GM23338 (cell line): ENCODE data around the gene GALNT7. TPM values are rescaled to one million over a fixed set of nuclear protein-coding genes. Genes with fewer than 3 reads are reported as not detected.

Experiments used
- ATAC-seq: fragments of 200-7000 bp; cut with Tn5 transposase; 3 replicates; pipeline ENCODE4 v1.9.1; 2020
- DNase-seq: peaks from one replicate; pipeline ENCODE4 v3.0.0-alpha.2; 2015; ENCODE audit warnings: low spot score
- H2AFZ ChIP-seq: fragments of 200-600 bp; sonication (generic); 2 replicates; pipeline ENCODE4 v1.8.0; 2016; ENCODE audit warnings: antibody characterized with exemption, mild to moderate bottlenecking, moderate library complexity
- H3F3A ChIP-seq: fragments of 200-600 bp; sonication (generic); replicated peaks from 2 replicates; pipeline ENCODE4 v1.8.0; 2017; ENCODE audit warnings: antibody characterized with exemption, mixed run types, low read depth
- H3K27ac ChIP-seq: fragments of 200-600 bp; sonication (generic); 2 replicates; pipeline ENCODE4 v1.6.1; 2016; ENCODE audit warnings: low read depth
- H3K27me3 ChIP-seq: fragments of 200-600 bp; sonication (generic); 2 replicates; pipeline ENCODE4 v1.8.0; 2016; ENCODE audit warnings: mild to moderate bottlenecking, mixed run types, moderate library complexity; ENCODE audit not compliant: insufficient read depth
- H3K36me3 ChIP-seq: fragments of 200-600 bp; sonication (generic); 2 replicates; pipeline ENCODE4 v1.8.0; 2016; ENCODE audit warnings: mild to moderate bottlenecking; ENCODE audit not compliant: insufficient read depth
- H3K4me1 ChIP-seq: fragments of 200-600 bp; sonication (generic); 2 replicates; pipeline ENCODE4 v1.8.0; 2016; ENCODE audit warnings: mild to moderate bottlenecking, moderate library complexity; ENCODE audit not compliant: insufficient read depth
- H3K4me2 ChIP-seq: fragments of 200-600 bp; sonication (generic); 2 replicates; pipeline ENCODE4 v1.7.1; 2017; ENCODE audit warnings: mixed run types
- H3K4me3 ChIP-seq: fragments of 200-600 bp; sonication (generic); 2 replicates; pipeline ENCODE4 v1.6.1; 2016; ENCODE audit warnings: mixed run types
- H3K79me2 ChIP-seq: fragments of 200-600 bp; sonication (generic); replicated peaks from 2 replicates; pipeline ENCODE4 v1.8.0; 2017; ENCODE audit warnings: mild to moderate bottlenecking; ENCODE audit not compliant: insufficient read depth
- H3K9me2 ChIP-seq: fragments of 200-600 bp; sonication (generic); 2 replicates; pipeline ENCODE4 v1.8.0; 2017; ENCODE audit not compliant: insufficient read depth
- H4K20me1 ChIP-seq: fragments of 200-600 bp; sonication (generic); replicated peaks from 2 replicates; pipeline ENCODE4 v1.8.0; 2017; ENCODE audit warnings: mild to moderate bottlenecking; ENCODE audit not compliant: insufficient read depth
- H3K27ac Mint-ChIP-seq: 2 replicates; pipeline ENCODE4 v1.8.0; 2020; ENCODE audit warnings: inconsistent platforms, mild to moderate bottlenecking, moderate library complexity, mixed read lengths
- H3K27me3 Mint-ChIP-seq: 3 replicates; pipeline ENCODE4 v1.8.0; 2022; ENCODE audit warnings: low read depth, mild to moderate bottlenecking, moderate library complexity, mixed read lengths, inconsistent platforms; ENCODE audit not compliant: insufficient read depth, poor library complexity
- H3K36me3 Mint-ChIP-seq: 3 replicates; pipeline ENCODE4 v1.8.0; 2021; ENCODE audit warnings: low read depth, mild to moderate bottlenecking, inconsistent platforms, moderate library complexity, mixed read lengths
- H3K4me1 Mint-ChIP-seq: 3 replicates; pipeline ENCODE4 v1.8.0; 2020; ENCODE audit warnings: mild to moderate bottlenecking, inconsistent platforms, mixed read lengths
- H3K4me3 Mint-ChIP-seq: 3 replicates; pipeline ENCODE4 v1.8.0; 2021; ENCODE audit warnings: moderate library complexity, mild to moderate bottlenecking, inconsistent platforms, mixed read lengths
- H3K9me3 Mint-ChIP-seq: 3 replicates; pipeline ENCODE4 v1.8.0; 2020; ENCODE audit warnings: moderate library complexity, mild to moderate bottlenecking, inconsistent platforms, mixed read lengths
- CREB1 ChIP-seq: fragments of 250-450 bp; sonication (Bioruptor Pico); IDR thresholded peaks from 2 replicates; pipeline ENCODE4 v1.5.0; 2020; ENCODE audit warnings: low read depth, mild to moderate bottlenecking, moderate library complexity
- CTCF ChIP-seq, 2 experiments: fragments of 200-600 bp in 1 of 2; sonication (generic) in 1 of 2; conservative IDR thresholded peaks; 2 replicates each; pipeline versions ENCODE4 v1.5.1 to v1.6.1; 2016 to 2017; ENCODE audit warnings: antibody characterized with exemption in 2 of 2, low read depth in 2 of 2, mild to moderate bottlenecking in 2 of 2, moderate library complexity in 1 of 2
- EZH2 ChIP-seq: fragments of 200-600 bp; sonication (generic); IDR thresholded peaks from one replicate; pipeline ENCODE4 v1.8.0; 2017; ENCODE audit warnings: antibody characterized with exemption, mild to moderate bottlenecking, low read depth; ENCODE audit not compliant: unreplicated experiment
- EZH2phosphoT487 ChIP-seq: fragments of 200-600 bp; sonication (generic); IDR thresholded peaks from one replicate; pipeline ENCODE4 v1.8.1; 2018; ENCODE audit warnings: antibody characterized with exemption; ENCODE audit not compliant: unreplicated experiment
- JUNB ChIP-seq: IDR thresholded peaks from one replicate; pipeline ENCODE4 v1.6.1; 2016; ENCODE audit warnings: antibody characterized with exemption; ENCODE audit not compliant: unreplicated experiment
- NANOG ChIP-seq: IDR thresholded peaks from 2 replicates; pipeline ENCODE4 v1.6.1; 2016; ENCODE audit warnings: antibody characterized with exemption, borderline replicate concordance
- POLR2AphosphoS5 ChIP-seq: IDR thresholded peaks from 2 replicates; pipeline ENCODE4 v1.6.1; 2016; ENCODE audit warnings: antibody characterized with exemption, low read depth
- REST ChIP-seq: IDR thresholded peaks from one replicate; pipeline ENCODE4 v1.6.1; 2018; ENCODE audit warnings: antibody characterized with exemption; ENCODE audit not compliant: unreplicated experiment
- STAT1 ChIP-seq: IDR thresholded peaks from one replicate; pipeline ENCODE4 v1.6.1; 2016; ENCODE audit warnings: antibody characterized with exemption; ENCODE audit not compliant: unreplicated experiment
- ZNF114 ChIP-seq: fragments of 250-450 bp; sonication (Bioruptor Pico); IDR thresholded peaks from 2 replicates; pipeline ENCODE4 v1.5.0; 2020; ENCODE audit warnings: mild to moderate bottlenecking, moderate library complexity
- ZNF331 ChIP-seq: fragments of 250-450 bp; sonication (Bioruptor Pico); IDR thresholded peaks from 2 replicates; pipeline ENCODE4 v1.5.0; 2020; ENCODE audit warnings: low read depth, mild to moderate bottlenecking, moderate library complexity
- polyA plus RNA-seq: library from polyadenylated mRNA; unstranded; fragments of >200 nt; fragmentation: Nextera tagmentation; extraction: Ambion mirVana; gene quantifications from 2 replicates; pipeline ENCODE4 v1.2.1, GENCODE V29; 2016
- total RNA-seq: library from RNA; depleted of rRNA; stranded (reverse); fragments of >200 nt; shearing (Covaris generic); gene quantifications from 2 replicates; pipeline ENCODE4 v1.2.3, GENCODE V29; 2014
- TF ChIP-seq, protein P1 (sequence below): IDR thresholded peaks from 2 replicates; pipeline ENCODE4 v1.6.1; 2016; ENCODE audit warnings: antibody characterized with exemption
- TF ChIP-seq, protein P2 (sequence below): fragments of 250-450 bp; sonication (Bioruptor Pico); IDR thresholded peaks from 2 replicates; pipeline ENCODE4 v1.5.0; 2020; ENCODE audit warnings: mild to moderate bottlenecking, moderate library complexity

Gene GALNT7
- total and polyA plus RNA-seq, 2 experiments from 2014 or later, result 31.8 to 72.2 TPM

DNA sequence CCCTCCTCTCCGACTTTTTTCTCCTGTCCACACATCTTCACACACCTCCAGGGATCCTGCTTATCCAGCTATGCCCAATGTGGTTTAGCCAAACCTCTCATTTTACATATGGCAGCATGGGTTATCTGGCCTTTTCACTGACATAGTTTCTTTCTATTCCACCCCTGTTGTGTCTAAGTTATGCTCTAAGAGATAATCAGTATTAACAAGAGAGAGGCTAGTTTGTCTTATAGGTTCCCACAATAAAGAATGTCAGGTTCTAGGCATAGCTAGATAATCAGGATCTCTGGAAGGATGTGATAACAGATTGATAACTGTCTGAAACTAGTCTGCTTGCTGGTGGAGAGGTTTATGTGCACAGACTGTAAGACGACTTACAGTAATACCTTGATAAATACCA lies 7.7 kb upstream of the GALNT7 start:
- H3K27ac Mint-ChIP-seq, result no peak overlapping the region
- no peaks in the 10 kb centered on the region for H4K20me1 ChIP-seq
- H3K27me3 ChIP-seq, result no peaks in the 10 kb centered on the region
- H3F3A ChIP-seq, result no peaks in the 10 kb centered on the region
- ATAC-seq (no peak), DNase-seq (no peak)
- peaks cover 17% of the 10 kb centered on the region for H3K36me3 Mint-ChIP-seq
- H3K4me1 Mint-ChIP-seq, result peaks cover 8% of the 10 kb centered on the region
- H3K36me3 ChIP-seq, result no peaks in the 10 kb centered on the region
- H3K79me2 ChIP-seq, result no peaks in the 10 kb centered on the region
- no peaks in the 10 kb centered on the region; the same call in 1 of the 2 replicates for H3K4me1 ChIP-seq
- H3K4me2 ChIP-seq, result no peak overlapping the region
- TF ChIP-seq, protein P1, sequence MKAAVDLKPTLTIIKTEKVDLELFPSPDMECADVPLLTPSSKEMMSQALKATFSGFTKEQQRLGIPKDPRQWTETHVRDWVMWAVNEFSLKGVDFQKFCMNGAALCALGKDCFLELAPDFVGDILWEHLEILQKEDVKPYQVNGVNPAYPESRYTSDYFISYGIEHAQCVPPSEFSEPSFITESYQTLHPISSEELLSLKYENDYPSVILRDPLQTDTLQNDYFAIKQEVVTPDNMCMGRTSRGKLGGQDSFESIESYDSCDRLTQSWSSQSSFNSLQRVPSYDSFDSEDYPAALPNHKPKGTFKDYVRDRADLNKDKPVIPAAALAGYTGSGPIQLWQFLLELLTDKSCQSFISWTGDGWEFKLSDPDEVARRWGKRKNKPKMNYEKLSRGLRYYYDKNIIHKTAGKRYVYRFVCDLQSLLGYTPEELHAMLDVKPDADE, result no peak
- TF ChIP-seq, protein P2, sequence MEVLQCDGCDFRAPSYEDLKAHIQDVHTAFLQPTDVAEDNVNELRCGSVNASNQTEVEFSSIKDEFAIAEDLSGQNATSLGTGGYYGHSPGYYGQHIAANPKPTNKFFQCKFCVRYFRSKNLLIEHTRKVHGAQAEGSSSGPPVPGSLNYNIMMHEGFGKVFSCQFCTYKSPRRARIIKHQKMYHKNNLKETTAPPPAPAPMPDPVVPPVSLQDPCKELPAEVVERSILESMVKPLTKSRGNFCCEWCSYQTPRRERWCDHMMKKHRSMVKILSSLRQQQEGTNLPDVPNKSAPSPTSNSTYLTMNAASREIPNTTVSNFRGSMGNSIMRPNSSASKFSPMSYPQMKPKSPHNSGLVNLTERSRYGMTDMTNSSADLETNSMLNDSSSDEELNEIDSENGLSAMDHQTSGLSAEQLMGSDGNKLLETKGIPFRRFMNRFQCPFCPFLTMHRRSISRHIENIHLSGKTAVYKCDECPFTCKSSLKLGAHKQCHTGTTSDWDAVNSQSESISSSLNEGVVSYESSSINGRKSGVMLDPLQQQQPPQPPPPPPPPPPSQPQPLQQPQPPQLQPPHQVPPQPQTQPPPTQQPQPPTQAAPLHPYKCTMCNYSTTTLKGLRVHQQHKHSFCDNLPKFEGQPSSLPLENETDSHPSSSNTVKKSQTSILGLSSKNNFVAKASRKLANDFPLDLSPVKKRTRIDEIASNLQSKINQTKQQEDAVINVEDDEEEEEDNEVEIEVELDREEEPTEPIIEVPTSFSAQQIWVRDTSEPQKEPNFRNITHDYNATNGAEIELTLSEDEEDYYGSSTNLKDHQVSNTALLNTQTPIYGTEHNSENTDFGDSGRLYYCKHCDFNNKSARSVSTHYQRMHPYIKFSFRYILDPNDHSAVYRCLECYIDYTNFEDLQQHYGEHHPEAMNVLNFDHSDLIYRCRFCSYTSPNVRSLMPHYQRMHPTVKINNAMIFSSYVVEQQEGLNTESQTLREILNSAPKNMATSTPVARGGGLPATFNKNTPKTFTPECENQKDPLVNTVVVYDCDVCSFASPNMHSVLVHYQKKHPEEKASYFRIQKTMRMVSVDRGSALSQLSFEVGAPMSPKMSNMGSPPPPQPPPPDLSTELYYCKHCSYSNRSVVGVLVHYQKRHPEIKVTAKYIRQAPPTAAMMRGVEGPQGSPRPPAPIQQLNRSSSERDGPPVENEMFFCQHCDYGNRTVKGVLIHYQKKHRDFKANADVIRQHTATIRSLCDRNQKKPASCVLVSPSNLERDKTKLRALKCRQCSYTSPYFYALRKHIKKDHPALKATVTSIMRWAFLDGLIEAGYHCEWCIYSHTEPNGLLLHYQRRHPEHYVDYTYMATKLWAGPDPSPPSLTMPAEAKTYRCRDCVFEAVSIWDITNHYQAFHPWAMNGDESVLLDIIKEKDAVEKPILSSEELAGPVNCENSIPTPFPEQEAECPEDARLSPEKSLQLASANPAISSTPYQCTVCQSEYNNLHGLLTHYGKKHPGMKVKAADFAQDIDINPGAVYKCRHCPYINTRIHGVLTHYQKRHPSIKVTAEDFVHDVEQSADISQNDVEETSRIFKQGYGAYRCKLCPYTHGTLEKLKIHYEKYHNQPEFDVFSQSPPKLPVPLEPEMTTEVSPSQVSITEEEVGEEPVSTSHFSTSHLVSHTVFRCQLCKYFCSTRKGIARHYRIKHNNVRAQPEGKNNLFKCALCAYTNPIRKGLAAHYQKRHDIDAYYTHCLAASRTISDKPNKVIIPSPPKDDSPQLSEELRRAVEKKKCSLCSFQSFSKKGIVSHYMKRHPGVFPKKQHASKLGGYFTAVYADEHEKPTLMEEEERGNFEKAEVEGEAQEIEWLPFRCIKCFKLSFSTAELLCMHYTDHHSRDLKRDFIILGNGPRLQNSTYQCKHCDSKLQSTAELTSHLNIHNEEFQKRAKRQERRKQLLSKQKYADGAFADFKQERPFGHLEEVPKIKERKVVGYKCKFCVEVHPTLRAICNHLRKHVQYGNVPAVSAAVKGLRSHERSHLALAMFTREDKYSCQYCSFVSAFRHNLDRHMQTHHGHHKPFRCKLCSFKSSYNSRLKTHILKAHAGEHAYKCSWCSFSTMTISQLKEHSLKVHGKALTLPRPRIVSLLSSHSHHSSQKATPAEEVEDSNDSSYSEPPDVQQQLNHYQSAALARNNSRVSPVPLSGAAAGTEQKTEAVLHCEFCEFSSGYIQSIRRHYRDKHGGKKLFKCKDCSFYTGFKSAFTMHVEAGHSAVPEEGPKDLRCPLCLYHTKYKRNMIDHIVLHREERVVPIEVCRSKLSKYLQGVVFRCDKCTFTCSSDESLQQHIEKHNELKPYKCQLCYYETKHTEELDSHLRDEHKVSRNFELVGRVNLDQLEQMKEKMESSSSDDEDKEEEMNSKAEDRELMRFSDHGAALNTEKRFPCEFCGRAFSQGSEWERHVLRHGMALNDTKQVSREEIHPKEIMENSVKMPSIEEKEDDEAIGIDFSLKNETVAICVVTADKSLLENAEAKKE, result no peak
- TF ChIP-seq POLR2AphosphoS5, result no peak
- TF ChIP-seq ZNF331 (CRISPR knock-in tag), result no peak
- no peak for TF ChIP-seq CREB1
- no peak for TF ChIP-seq ZNF114 (CRISPR knock-in tag)
- TF ChIP-seq EZH2, result no peak
- no peak for TF ChIP-seq JUNB
- no peak for TF ChIP-seq REST
- no peak for TF ChIP-seq NANOG
- no peak for TF ChIP-seq STAT1
- TF ChIP-seq EZH2phosphoT487, result no peak
- no peak for TF ChIP-seq CTCF (conservative IDR thresholded peaks at IDR 0.05; ENCODE audit: low read depth in 2 of 2)
- peaks cover 2% of the 10 kb centered on the region for H3K27me3 Mint-ChIP-seq
- H3K27ac ChIP-seq, result no peak overlapping the region
- no peak overlapping the region for H2AFZ ChIP-seq
- H3K4me3 ChIP-seq, result no peak overlapping the region
- no peak overlapping the region for H3K4me3 Mint-ChIP-seq
- H3K9me2 ChIP-seq, result no peaks in the 10 kb centered on the region
- H3K9me3 Mint-ChIP-seq, result no peaks in the 10 kb centered on the region
